Measurements from ENCODE around the gene CHKA. TPM values are rescaled to one million over a fixed set of nuclear protein-coding genes. Genes with fewer than 3 reads are reported as not detected.

Gene CHKA
- total and polyA plus RNA-seq, 9 of the 15 experiments (the other 6 are each of a cell fraction or from before 2014, with no cell fraction given) = 3.6 to 37.0 (median 30.2) TPM

DNA sequence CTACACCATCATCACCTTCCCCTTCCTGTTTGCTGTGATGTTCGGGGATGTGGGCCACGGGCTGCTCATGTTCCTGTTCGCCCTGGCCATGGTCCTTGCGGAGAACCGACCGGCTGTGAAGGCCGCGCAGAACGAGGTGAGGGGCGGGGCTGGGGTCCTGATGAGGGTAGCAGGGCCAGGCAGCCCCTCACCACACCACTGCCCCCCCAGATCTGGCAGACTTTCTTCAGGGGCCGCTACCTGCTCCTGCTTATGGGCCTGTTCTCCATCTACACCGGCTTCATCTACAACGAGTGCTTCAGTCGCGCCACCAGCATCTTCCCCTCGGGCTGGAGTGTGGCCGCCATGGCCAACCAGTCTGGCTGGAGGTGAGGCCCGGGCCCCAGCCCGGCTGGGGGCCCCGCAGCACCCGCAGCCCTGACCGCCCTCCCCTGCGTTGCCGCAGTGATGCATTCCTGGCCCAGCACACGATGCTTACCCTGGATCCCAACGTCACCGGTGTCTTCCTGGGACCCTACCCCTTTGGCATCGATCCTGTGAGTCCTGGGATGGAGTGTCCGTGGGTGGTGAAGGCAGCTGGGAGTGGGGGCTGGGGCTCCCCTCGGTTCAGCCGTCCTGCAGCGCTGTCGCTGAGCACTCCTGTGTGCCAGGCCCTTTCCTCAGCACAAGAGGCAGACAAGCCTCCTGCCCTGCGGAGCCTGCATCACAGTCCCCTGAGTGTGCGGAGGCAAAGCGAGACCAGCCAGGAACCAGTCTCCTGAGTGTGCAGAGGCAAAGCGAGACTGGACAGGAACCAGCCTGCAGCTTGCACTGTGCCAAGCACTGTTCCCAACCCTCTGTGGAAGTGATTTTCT is 73.5 kb downstream of the CHKA start:
- no peaks in the 10 kb centered on the region for H3K9me1 ChIP-seq (ENCODE audit: control insufficient read depth, insufficient read depth, low read length)
- no peak overlapping the region for H3K4me3 ChIP-seq
- no peak overlapping the region for H2AFZ ChIP-seq (ENCODE audit: low read depth, low read length)
- 91% methylated on average over 35 of the region's 37 CpGs for WGBS (ENCODE audit: insufficient coverage, low coverage, missing lambda C conversion rate)
- H3K27ac ChIP-seq (ENCODE audit: extremely low read depth, low read depth, low read length) = no peak overlapping the region
- no peak for FAIRE-seq
- DNase-seq (ENCODE audit: extremely low read depth in 1 of 4, low spot score in 3 of 4) = no peak
- intact Hi-C loops (cut with micrococcal nuclease) = no loop called here
- H3K36me3 ChIP-seq (ENCODE audit: control insufficient read depth, insufficient read depth, low read length) = peaks cover 91% of the 10 kb centered on the region; the same call in 2 of the 3 replicates
- H3K4me2 ChIP-seq (ENCODE audit: insufficient read depth, low read length) = no peak overlapping the region
- H3K4me1 ChIP-seq (replicated peaks in 1 of 2; ENCODE audit: control insufficient read depth in 2 of 2, insufficient read depth in 2 of 2, low read length in 2 of 2) = peaks cover 8 to 47% of the 10 kb centered on the region in 2 experiments
- no peaks in the 10 kb centered on the region for H3K27me3 ChIP-seq (ENCODE audit: control insufficient read depth in 2 of 2, insufficient read depth in 2 of 2, low read length in 2 of 2)
- no peaks in the 10 kb centered on the region; the same call in 2 of the 3 replicates for H3K79me2 ChIP-seq (ENCODE audit: control insufficient read depth, insufficient read depth, low read length)
- no TSS peak for BruUV-seq (replicated peaks)
- CTCF ChIA-PET (ENCODE audit: low intra/inter-chr PET ratio) = no interaction called here
- no peak overlapping the region for H3K9ac ChIP-seq (ENCODE audit: insufficient read depth in 1 of 2, low read depth in 2 of 2, low read length in 2 of 2)
- H4K20me1 ChIP-seq (replicated peaks; ENCODE audit: control insufficient read depth, insufficient read depth, low read length) = peaks cover 4% of the 10 kb centered on the region; the same call in 1 of the 2 replicates
- in situ Hi-C loops (cut with MboI) = no loop called here
- POLR2A ChIA-PET = interaction anchor here (0.7 to 1.5 kb wide), 3 partner anchors 7 to 17 kb away, joined by 3 to 5 read pairs (median 4); no protein-coding TSS in a partner anchor
- no peak for ATAC-seq
- no peaks in the 10 kb centered on the region for H3K9me3 ChIP-seq (replicated peaks; ENCODE audit: control insufficient read depth, insufficient read depth, low read depth, low read length)
- TF ChIP-seq FOXK1 (CRISPR knock-in tag; IDR thresholded peaks at IDR 0.05; ENCODE audit: borderline replicate concordance) = no peak
- TF ChIP-seq, protein P1, sequence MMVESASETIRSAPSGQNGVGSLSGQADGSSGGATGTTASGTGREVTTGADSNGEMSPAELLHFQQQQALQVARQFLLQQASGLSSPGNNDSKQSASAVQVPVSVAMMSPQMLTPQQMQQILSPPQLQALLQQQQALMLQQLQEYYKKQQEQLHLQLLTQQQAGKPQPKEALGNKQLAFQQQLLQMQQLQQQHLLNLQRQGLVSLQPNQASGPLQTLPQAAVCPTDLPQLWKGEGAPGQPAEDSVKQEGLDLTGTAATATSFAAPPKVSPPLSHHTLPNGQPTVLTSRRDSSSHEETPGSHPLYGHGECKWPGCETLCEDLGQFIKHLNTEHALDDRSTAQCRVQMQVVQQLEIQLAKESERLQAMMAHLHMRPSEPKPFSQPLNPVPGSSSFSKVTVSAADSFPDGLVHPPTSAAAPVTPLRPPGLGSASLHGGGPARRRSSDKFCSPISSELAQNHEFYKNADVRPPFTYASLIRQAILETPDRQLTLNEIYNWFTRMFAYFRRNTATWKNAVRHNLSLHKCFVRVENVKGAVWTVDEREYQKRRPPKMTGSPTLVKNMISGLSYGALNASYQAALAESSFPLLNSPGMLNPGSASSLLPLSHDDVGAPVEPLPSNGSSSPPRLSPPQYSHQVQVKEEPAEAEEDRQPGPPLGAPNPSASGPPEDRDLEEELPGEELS (CRISPR knock-in tag; IDR thresholded peaks at IDR 0.05; ENCODE audit: borderline replicate concordance) = no peak
- TF ChIP-seq ZNF133 (CRISPR knock-in tag; IDR thresholded peaks at IDR 0.05) = no peak
- TF ChIP-seq, protein P2, sequence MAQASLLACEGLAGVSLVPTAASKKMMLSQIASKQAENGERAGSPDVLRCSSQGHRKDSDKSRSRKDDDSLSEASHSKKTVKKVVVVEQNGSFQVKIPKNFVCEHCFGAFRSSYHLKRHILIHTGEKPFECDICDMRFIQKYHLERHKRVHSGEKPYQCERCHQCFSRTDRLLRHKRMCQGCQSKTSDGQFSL (CRISPR knock-in tag; IDR thresholded peaks at IDR 0.05) = no peak
- TF ChIP-seq, protein P2 (tag; IDR thresholded peaks at IDR 0.05) = no peak
- TF ChIP-seq POLR2G (IDR thresholded peaks at IDR 0.05; ENCODE audit: low read depth, low read length) = 0 out of 2 replicates have a peak, but pooled peaks have one; percentile 52
- no peak for TF ChIP-seq ZNF766 (CRISPR knock-in tag; conservative IDR thresholded peaks at IDR 0.05)
- TF ChIP-seq, protein P3, sequence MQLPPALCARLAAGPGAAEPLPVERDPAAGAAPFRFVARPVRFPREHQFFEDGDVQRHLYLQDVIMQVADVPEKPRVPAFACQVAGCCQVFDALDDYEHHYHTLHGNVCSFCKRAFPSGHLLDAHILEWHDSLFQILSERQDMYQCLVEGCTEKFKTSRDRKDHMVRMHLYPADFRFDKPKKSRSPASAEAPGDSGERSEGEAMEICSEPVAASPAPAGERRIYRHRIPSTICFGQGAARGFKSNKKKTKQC (CRISPR knock-in tag; IDR thresholded peaks at IDR 0.05) = no peak
- TF ChIP-seq RBFOX2 (IDR thresholded peaks at IDR 0.05; ENCODE audit: low read depth, low read length) = peak; percentile 48
- TF ChIP-seq NR1H2 (CRISPR knock-in tag; IDR thresholded peaks at IDR 0.05) = no peak
- no peak for TF ChIP-seq GTF2F1 (IDR thresholded peaks at IDR 0.05; ENCODE audit: low read depth, low read length)
- TF ChIP-seq, protein P4, sequence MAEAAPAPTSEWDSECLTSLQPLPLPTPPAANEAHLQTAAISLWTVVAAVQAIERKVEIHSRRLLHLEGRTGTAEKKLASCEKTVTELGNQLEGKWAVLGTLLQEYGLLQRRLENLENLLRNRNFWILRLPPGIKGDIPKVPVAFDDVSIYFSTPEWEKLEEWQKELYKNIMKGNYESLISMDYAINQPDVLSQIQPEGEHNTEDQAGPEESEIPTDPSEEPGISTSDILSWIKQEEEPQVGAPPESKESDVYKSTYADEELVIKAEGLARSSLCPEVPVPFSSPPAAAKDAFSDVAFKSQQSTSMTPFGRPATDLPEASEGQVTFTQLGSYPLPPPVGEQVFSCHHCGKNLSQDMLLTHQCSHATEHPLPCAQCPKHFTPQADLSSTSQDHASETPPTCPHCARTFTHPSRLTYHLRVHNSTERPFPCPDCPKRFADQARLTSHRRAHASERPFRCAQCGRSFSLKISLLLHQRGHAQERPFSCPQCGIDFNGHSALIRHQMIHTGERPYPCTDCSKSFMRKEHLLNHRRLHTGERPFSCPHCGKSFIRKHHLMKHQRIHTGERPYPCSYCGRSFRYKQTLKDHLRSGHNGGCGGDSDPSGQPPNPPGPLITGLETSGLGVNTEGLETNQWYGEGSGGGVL (CRISPR knock-in tag; IDR thresholded peaks at IDR 0.05) = no peak
- no peak for TF ChIP-seq HNRNPLL (IDR thresholded peaks at IDR 0.05; ENCODE audit: low read depth, low read length, poor library complexity, severe bottlenecking)
- TF ChIP-seq ATF1 (CRISPR knock-in tag; IDR thresholded peaks at IDR 0.05) = no peak
- no peak for TF ChIP-seq ATF1 (tag; IDR thresholded peaks at IDR 0.05)
- TF ChIP-seq CBFA2T2 (conservative IDR thresholded peaks at IDR 0.05) = no peak
